ENCODE data around the gene MYLK2.

MYLK2 gene

DNA sequence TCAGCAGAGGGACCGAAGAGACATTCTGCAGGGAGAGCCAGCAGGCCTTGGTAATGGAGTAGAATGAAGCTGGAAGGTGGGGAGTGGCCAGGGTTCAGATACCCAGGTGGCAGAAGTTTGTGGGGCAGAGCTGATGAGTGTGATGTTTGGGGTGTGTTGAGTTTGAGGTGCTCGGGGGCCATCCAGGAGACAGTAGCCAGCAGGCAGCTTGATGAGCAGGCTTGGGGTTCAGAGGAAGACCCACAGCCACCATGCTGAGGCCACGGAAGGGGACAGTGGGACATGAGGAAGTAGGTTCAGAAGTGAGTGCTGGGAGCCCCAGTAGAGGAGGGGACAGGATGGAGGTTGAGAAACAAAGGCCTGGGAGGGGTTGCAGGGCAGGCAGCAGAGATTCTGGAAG lies 37.4 kb downstream of the MYLK2 start:
- DNase-seq (ENCODE audit: low spot score), result no peak

DNA sequence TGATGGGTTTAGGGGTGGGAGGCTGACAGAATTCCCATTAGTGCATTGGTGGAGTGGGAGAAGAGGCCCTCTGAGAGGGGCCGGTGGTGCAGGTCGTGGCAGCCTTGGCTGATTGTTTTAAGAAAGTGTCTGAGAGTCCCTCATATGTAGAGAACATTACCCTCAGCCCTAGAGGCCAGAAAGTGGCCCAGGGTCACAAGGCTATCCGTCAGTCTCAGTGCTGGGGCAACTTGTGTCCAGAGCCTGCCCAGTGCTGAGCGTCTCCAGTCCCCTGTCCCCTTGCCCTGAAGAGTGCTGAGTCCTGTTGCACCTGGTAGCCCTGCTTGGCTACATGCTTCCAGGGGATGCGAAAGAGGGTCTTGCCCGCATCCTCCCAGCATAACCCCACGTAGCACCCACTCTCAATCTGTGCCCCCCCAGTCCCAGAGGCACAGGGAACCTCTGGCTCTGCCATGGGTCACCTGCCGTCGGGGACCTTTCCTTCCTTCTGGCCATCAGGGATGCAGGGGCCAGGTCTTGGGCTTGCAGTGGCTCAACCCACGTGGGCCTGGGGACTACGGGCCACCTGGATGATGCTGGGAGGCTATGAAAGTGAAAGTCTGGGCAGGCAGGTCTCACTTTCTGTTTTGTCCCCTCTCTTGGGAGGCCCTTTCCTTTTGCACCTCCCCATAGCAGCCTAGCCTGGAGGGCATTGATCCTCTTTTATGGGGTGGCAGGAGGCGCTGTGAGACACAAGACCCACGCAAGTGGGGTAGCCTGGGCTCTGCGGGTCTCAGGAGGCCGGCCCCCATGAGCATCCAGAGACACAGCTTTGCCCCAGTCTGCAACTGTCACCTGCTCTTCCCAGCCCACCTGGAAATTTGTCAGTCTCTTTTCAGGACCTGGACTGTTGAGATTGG lies 39.0 kb downstream of the MYLK2 start:
- DNase-seq (ENCODE audit: low spot score), result no peak

DNA sequence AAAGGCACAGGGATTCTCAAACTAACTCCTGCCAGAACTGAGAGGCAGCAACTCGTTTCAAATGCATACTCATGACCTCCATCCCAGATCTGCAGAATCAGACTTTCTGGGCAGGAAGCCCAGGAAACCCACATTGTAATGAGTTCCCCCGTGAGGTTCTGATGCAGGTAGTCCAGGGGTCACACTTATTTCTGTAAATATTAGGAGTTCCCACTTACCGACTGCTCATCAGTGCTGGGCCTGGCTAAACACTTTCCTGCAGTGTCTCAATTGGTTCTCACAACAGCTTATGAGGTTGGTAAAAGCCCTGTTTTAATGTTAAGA lies 39.6 kb downstream of the MYLK2 start:
- DNase-seq (ENCODE audit: low spot score), result no peak

DNA sequence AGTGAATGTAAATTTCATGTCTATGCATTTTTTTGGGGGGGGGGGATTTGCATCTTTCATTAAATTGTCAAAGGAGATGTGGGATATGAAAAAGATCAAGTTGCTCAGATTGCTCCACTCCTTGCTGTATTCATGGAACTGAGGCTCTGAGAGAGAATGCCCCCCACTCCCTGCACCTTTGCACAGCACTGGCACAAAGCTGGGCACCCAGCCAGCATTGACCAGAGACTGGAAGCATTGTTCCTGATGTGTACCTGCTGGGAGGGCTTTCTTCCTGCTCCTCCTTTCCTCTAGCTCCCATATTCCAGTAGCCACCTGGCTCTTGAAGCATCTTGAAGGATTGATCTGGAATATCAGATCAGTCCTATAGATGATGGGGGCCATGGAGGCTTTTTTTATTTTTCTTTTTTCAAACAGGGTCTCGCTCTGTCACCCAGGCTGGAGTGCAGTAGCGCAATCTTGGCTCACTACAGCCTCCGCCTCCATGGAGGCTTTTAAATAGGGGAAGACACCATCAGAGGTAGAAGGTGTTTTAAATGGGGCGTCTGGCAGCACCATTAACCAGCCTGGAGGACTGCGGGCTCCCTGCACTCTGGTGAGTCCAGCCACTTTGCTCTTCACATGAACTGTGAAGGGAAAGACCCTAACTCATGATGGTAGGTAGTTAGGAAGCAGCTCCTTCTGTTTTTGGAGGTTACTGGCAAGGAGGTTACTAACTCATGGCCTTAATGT lies 40.3 kb downstream of the MYLK2 start:
- DNase-seq (ENCODE audit: low spot score), result no peak

DNA sequence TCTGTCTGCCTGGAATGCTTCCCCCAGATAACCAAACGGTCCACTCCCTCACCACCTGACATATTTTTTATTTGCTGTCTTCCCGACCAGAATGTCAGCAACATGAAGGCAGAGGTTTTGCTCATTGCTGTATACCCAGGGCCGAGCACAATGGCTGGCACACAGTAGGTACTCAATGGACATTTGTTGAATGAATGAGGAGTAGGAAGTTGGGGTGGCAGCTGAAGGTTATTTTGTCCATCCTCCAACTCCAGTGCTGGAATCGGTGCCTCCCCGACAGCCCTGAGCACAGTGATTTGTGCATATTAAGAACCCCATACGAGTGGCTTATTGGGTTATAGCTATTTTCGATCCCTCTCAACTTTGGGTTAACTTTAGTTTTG lies 40.8 kb downstream of the MYLK2 start:
- no peak for DNase-seq (ENCODE audit: low spot score)

DNA sequence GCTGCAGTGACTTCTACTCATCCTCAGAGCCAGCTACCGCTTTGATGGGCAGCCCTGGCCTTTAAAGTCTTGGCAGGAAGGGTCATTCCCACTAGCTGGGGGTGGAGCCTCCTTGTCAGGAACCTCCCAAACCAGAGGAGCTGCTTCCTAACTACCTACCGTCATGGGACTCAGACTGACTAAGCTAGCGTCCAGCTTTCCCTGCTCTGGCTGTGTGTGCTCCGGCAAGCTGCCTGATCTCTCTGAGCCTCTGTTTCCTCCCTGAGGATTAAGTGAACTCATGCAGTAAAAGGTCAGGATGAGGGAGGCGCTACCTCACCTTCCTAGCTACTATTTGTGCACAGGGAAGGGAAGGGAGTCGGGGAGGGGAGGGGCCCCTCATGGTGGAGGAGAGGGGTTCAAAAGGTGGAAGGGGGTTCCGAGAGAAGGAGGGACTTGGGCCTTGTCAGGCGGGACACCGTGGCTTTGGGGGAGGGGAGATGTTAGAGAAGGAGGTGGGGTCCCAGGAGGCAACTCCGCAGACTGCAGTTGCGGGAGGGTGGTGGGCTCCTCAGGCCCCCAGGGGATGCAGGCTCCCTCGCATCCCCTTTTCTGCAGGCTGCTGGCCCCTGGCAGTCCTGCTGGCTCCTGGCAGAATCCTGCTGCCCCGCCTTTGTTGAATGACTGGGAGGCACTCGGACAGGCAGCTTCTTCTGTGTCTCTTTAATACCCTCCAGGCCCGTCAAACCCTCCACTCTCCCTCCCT lies 41.4 kb downstream of the MYLK2 start:
- DNase-seq (ENCODE audit: low spot score), result no peak

DNA sequence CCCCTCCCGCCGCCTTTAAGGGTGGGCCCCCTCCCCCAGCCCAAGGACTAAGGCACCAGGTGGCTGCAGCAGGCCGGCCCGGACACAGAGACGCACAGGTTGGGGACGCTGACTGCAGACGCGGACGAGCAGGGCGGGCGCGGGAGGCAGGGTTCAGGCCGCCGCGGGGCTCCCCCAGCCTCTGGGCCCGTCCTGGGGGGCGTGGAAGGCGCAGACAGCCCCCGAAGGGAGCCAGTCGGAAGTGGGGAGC lies 41.9 kb downstream of the MYLK2 start:
- no peak for DNase-seq (ENCODE audit: low spot score)

DNA sequence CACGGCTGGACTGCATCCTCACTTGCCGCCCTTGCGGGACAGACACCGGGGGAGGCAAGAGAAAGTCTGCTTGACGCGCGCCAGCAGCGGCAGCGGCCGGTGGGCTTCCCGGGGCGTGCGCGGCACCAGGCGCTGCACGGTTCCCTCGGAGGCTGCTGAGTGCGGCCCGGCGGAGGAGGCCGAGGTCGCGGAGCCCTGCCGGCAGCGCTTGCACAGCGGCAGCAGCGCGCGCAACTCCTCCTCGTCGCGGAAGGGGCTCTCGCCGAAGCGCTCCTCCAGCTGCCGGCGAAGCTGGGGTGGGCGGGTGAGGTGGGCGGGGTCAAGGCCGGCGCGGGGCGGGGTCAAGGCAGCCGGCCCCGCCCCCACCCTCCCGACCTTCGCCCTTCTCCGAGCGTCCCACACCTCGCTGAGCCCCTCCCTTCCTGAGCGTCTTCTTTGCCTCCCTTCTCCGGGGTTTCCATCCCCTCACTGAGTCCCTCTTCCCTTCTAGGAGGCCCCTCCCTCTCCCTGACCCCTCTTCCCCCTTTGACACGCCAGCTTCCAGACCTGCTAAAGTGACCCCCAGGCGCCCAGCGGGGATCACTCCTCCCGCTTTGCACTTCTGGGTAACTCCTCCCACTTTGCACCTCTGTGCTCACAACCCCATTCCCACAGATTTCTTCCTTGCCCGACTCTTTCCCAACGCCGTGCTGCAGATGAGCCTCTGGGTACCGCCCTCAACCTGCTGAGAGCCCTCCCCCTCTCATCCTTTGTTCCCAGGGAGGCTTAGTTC lies 42.4 kb downstream of the MYLK2 start:
- peak; percentile 63 for DNase-seq (ENCODE audit: low spot score)

DNA sequence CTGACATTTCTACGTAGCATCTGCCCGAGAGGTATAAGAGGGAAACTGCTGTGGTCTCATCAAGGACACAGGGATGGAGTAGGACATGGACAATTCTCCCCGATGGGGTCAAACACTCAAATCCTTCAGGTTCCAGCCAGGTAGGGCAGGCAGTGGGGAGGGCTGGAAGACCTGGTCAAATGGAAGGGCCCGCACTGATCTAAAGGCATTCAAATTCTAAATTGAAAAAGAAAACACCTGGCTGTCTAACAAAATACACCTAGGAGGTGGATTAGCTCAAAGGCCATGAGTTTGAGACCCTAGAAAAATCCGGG lies 43.0 kb downstream of the MYLK2 start:
- DNase-seq (ENCODE audit: low spot score), result no peak

DNA sequence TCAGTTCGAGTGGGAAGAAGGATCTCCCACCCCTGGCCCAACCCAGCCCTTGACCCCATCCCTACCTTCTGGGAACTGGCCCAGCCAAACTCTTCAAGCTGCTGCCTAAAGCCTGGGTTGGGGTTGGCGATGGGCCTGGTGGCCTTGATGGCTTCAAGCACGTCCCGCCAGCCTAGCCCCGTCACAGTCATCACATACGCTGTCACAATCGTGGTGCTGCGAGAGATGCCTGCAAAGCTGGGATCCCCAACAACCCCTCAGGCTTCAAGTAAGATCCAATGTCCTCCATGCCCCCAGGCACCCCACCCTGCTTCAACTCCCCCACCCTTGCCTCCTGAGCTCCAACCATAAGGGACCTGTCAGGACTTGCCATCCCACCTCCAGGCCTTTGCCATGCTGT lies 43.4 kb downstream of the MYLK2 start:
- DNase-seq (ENCODE audit: low spot score), result no peak

DNA sequence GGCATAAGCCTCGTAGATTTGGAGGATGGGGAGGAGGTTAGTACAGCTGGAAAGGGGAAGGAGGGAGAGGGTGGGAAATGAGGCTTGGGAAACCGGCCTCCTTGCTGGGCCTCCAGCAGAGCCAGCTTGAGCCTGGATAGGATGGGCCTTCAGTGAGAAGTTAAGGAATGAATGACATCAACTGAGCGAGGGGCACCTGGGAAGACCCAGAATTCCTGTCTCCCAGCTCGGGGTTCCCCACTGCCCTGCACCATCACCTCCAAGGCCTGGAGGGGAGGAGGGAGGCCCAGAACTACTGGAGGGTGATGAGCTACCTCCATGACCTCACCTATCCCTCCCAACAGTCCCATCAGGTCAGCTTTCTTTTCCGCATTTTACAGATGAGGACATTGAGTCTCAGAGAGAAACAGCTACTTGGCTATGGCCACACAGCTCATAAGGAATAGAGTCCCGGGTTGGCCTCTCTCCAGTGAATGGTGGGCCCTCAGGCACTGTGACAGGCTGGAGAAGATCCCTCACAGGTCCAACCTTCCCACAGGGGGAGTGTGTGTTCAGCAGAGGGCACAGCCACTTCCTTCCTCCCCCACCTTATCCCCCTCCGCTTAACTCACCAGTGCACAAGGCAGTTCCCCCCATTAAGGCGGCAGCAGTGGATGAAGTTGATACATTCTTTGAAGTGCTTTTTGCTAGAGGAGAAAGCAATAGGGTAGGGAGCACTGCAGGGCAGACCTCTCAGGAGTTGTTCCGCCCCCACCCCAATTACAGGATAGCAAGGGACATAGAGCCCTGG lies 44.3 kb downstream of the MYLK2 start:
- no peak for DNase-seq (ENCODE audit: low spot score)

DNA sequence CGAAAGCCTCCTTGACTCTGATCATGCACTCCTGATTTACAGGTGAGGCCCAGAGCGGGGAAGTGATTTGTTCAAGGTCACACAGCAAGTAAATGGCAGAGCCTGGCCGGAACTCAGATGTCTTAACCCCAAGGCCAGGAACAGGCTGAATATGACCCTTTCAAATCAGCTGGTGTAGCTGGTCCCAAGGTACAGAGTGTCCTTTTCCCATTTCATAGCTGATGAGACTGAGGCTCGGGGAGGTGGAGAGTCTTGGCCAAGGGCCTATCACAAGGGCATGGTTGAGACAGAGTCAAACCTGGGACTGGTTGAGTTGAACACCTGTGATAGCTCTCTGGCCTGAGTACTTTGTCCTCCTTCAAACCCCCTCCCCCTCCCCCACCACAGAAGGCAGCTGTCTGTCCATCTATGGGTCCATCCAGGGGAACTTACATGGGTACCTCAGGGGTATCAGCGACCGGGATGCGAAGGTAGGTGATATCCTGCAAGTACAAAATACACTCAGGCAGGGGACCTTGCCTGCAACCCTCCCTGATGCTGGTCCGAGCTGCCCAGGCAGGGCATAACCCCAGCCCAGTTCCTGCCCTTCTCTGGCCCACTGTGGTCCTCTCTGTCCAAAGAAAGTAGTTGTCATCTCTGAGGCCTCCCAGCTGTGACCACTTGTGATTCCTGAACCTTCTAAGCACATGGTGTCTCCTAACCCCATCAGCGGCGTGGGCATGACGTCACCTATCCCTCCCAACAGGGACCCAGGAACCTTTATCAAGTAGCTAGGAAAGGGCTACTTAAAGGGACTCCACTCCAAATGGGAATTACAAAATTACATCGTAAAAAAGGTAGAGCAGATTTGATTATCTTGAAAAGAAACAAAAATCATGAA lies 45.6 kb downstream of the MYLK2 start:
- DNase-seq (ENCODE audit: low spot score), result no peak

DNA sequence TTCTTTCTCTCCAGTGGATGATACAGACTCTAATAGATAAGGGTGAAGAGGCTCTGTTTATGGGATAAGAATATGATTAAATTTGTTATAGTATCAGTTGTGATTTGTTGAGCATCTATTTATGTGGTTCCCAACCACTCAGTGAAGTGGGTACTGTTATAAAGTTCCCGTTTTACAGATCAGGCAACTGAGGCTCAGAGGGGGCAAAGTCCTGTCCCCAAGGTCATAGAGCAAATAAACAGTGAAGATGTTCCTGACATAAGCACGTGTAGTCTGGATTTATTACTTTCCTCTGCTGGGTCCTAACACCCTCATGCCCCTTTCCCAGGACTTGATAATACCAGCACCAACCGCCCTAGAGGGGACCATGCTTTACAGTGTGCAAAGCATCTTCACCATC lies 47.1 kb downstream of the MYLK2 start:
- DNase-seq (ENCODE audit: low spot score), result no peak

DNA sequence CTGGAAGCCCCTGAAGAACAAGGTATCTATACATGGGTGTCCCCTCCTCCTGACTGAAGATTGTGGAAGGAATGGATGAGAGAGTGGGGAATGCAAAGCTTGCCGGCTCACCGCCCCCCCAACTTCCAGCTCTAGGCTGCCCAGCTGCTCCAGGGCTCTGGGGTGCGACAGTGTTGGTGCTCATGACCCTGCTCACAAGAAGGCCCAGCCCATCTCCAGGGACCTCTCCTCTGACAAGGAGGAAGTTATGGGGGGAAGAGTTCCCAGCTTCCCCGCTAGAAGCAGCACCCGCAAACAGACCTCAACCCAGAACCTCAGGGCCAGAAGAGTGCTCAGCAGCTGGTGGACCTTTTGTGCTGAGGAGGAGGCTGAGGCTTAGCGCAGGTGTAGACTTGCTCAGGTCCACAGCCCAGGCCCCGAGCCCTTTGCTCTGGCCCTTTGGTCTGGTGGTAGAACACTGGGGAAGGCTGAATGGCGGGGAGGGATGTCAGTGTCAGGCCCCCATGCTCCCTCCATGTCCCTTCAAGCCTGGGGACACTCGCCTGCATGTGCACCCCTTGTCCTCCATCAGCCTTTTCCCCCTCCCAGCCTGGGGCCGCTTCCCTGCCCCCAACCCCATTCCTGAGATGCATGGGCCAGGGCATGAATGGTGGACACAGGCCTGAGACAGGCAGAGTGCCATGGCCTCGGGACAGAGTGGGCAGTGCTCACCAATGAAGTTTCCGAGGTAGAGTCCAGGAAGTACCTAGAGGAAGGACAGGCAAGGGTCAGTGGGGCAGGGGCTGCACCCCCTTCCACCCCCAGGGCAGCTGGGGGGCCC lies 49.9 kb downstream of the MYLK2 start:
- no peak for DNase-seq (ENCODE audit: low spot score)

DNA sequence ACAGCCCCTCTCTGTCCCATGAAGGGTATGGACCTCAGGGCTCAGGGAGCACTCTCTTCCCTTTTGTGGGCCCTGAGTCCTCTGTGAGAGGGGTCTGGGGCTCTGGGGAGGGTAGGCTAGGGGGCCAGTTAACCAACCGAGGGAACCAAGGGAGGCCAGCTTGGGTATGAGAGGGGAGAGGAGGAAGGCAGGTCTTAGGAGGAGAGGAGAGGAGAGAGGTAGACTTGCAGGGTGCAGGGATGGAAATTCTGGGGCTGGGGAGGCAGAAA lies 50.5 kb downstream of the MYLK2 start:
- no peak for DNase-seq (ENCODE audit: low spot score)

DNA sequence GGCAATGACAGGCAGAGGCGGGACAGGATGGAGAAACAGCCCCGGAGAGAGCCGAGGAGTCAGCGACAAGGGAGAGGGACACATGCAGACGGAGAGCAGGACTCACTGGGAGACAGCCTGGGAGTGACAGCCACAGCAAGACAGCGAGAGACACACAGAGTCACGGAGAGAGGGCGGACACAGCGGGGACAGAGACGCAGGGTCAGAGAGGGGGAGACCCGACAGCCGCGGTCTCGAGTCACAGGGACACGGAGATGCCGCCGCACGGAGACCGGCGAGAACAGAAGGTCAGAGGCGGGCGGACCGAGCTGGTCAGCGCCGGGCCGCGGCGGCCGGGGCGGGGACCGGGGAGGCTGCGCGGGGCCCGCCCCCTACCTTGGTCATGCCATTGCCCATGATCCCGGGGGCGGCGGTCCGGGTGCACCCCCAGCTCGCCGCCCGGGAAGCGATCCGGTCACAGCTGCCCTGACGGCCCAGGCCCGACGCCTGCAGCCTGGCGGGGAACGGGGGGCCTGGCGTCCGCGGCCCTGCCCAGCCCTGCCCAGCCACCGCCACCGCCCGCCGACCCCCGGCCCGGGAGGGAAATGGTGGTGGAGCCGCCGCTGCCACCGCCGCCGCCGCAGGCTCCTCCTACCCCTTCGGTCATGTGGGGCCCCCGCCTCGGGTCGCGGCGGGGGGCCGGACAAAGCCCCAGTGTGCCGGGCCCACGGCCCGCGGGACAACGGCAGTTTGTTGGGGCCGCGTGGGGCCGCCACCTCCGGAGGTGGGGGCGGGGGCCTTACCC lies 51.0 kb downstream of the MYLK2 start, which contains the start of the genes DUSP15 and TTLL9:
DUSP15 (minus strand) TSS at position 586 of the 784 bp plus-strand sequence; CDS start at position 396, 190 bp downstream.
TTLL9 (plus strand) TSS at position 693 of the 784 bp plus-strand sequence. CDS start 493 bp downstream, outside the sequence.
- no peak for DNase-seq (ENCODE audit: low spot score)

DNA sequence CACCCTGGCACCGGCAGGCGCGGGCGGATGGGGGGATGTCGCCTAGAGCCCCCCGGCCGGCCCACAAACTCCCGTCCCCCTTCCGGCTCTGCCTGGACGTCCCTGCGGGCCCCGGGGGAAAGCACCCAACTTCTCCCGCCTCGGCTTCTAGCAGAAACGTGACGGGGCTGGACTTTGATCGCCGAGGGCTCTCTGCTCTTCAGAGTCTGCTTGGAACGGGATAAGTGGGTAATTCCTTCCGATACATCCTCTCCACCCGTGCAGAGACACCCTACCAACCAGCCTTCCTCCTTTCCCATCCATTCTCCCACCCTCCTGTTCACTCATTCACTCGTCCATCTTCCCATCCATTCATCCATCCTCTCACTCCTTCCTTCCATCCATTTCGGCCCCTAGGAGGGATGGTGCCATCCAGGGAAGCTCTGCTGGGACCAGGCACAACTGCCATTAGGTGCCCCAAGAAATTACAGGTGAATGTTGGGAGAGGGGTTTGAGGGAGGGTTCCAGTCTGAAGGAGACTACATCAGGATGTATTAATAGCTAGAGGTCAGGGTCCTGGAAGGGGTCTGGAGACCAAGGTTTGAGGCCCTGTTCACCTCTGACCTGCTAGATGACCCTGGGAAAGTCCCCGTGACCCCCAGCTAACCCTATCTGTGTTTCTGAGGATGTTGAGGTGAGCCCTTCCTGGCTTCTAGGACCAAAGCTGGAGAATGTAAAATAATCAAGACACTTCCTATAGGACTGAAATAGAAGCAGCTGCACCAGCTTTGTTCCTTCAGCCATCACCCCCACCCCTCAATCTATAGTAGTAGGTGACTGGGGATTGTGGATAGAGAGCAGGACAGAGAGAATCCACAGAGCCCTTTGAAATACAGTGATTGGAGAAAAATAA lies 51.8 kb downstream of the MYLK2 start:
- no peak for DNase-seq (ENCODE audit: low spot score)

DNA sequence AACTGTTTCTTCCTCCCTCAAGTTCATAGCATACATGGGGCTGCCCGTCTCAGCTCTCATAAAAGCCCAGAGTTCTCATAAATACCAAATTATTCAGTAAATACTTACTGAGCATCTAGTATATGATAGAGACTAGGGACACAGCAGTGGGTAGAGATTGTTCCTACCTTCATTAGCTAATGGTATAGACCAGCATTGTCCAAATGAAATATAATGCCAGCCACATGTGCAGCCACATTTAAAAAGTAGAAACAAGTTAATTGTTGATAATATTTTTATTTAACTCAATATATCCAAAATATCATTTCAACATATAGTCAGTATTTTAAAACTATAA lies 52.4 kb downstream of the MYLK2 start:
- no peak for DNase-seq (ENCODE audit: low spot score)

All from CD4-positive, alpha-beta T cell treated with Interleukin-15 for 4 hours (primary cell).